GM12864 (cell line): ENCODE results near the gene ADPRHL1.

Experiments
- DNase-seq: peaks from one replicate; pipeline ENCODE4 v3.0.0-alpha.2; 2011; ENCODE audit warnings: low read depth
- H3K4me3 ChIP-seq: 2 replicates; pipeline ENCODE4 v1.5.1; 2011; ENCODE audit warnings: mild to moderate bottlenecking, low read depth, low read length, control low read depth
- CTCF ChIP-seq: IDR thresholded peaks from 2 replicates; pipeline ENCODE4 v1.5.1; 2011; ENCODE audit warnings: low read depth, mild to moderate bottlenecking, moderate library complexity, low read length, control low read depth, inconsistent platforms; ENCODE audit errors: missing control alignments

ADPRHL1 gene

GRCh38 chr13:113360446-113360845, 92.8 kb downstream of the ADPRHL1 start:
- no peak overlapping the region for H3K4me3 ChIP-seq
- TF ChIP-seq CTCF = no peak
- no peak for DNase-seq

GRCh38 chr13:113359571-113359970, 93.7 kb downstream of the ADPRHL1 start:
- H3K4me3 ChIP-seq = no peak overlapping the region
- no peak for TF ChIP-seq CTCF
- no peak for DNase-seq

- DNase-seq = no peak
- no peak overlapping the region for H3K4me3 ChIP-seq
- no peak for TF ChIP-seq CTCF
Observed at GRCh38 chr13:113358653-113359190, 94.6 kb downstream of the ADPRHL1 start.

GRCh38 chr13:113357529-113357928, 95.8 kb downstream of the ADPRHL1 start:
- H3K4me3 ChIP-seq = no peak overlapping the region
- DNase-seq = no peak
- no peak for TF ChIP-seq CTCF

GRCh38 chr13:113356596-113356995, 96.7 kb downstream of the ADPRHL1 start:
- no peak overlapping the region for H3K4me3 ChIP-seq
- DNase-seq = no peak
- no peak for TF ChIP-seq CTCF

- H3K4me3 ChIP-seq = no peak overlapping the region
- no peak for DNase-seq
- TF ChIP-seq CTCF = no peak
Observed at GRCh38 chr13:113355621-113356020, 97.7 kb downstream of the ADPRHL1 start.

- no peak for DNase-seq
- no peak overlapping the region for H3K4me3 ChIP-seq
- no peak for TF ChIP-seq CTCF
Observed at GRCh38 chr13:113354831-113355610, 98.3 kb downstream of the ADPRHL1 start.
